H9 (cell line): ENCODE results near the gene ELAVL1. TPM values are rescaled to one million over a fixed set of nuclear protein-coding genes. Genes with fewer than 3 reads are reported as not detected.

Experiments
- DNase-seq: peaks from one replicate; pipeline ENCODE4 v3.0.0-alpha.2; 2017
- H2AFZ ChIP-seq: one replicate; pipeline ENCODE4 v1.6.1; 2013; ENCODE audit warnings: mild to moderate bottlenecking, low read length, control low read depth, moderate library complexity
- H2AK5ac ChIP-seq: 2 replicates; pipeline ENCODE4 v1.6.1; 2013; ENCODE audit warnings: low read length, control low read depth, mixed read lengths; ENCODE audit not compliant: insufficient read length
- H2BK120ac ChIP-seq: one replicate; pipeline ENCODE4 v1.6.1; 2013; ENCODE audit warnings: low read depth, mild to moderate bottlenecking, low read length, control low read depth, inconsistent platforms; ENCODE audit not compliant: poor library complexity, severe bottlenecking
- H2BK12ac ChIP-seq: 2 replicates; pipeline ENCODE4 v1.6.1; 2013; ENCODE audit warnings: low read length, control low read depth, mixed read lengths, low read depth; ENCODE audit not compliant: insufficient read length
- H2BK15ac ChIP-seq: 2 replicates; pipeline ENCODE4 v1.6.1; 2013; ENCODE audit warnings: low read depth, low read length, control low read depth
- H2BK20ac ChIP-seq: one replicate; pipeline ENCODE4 v1.6.1; 2013; ENCODE audit warnings: low read depth, mild to moderate bottlenecking, low read length, control low read depth, inconsistent platforms; ENCODE audit not compliant: poor library complexity, severe bottlenecking
- H2BK5ac ChIP-seq: 2 replicates; pipeline ENCODE4 v1.6.1; 2013; ENCODE audit warnings: low read length, control low read depth, mixed read lengths; ENCODE audit not compliant: insufficient read length
- H3K14ac ChIP-seq: 2 replicates; pipeline ENCODE4 v1.6.1; 2013; ENCODE audit warnings: low read length, control low read depth; ENCODE audit not compliant: insufficient read depth
- H3K18ac ChIP-seq: 2 replicates; pipeline ENCODE4 v1.6.1; 2013; ENCODE audit warnings: low read depth, mild to moderate bottlenecking, mixed read lengths, low read length, control low read depth; ENCODE audit not compliant: insufficient read length
- H3K23ac ChIP-seq: 2 replicates; pipeline ENCODE4 v1.6.1; 2013; ENCODE audit warnings: low read length, control low read depth, mixed read lengths, low read depth; ENCODE audit not compliant: insufficient read length
- H3K23me2 ChIP-seq: 2 replicates; pipeline ENCODE4 v1.6.1; 2013; ENCODE audit warnings: low read depth, mild to moderate bottlenecking, mixed read lengths, low read length, control low read depth; ENCODE audit not compliant: insufficient read length, poor library complexity, severe bottlenecking
- H3K27ac ChIP-seq: 2 replicates; pipeline ENCODE4 v1.5.1; 2013; ENCODE audit warnings: low read length, control low read depth, mixed read lengths, low read depth; ENCODE audit not compliant: insufficient read length
- H3K27me3 ChIP-seq: 2 replicates; pipeline ENCODE4 v1.6.1; 2013; ENCODE audit warnings: low read length, control low read depth, inconsistent platforms; ENCODE audit not compliant: insufficient read depth
- H3K4ac ChIP-seq: 2 replicates; pipeline ENCODE4 v1.6.1; 2013; ENCODE audit warnings: low read depth, mild to moderate bottlenecking, control low read depth, inconsistent platforms, low read length, moderate library complexity
- H3K4me1 ChIP-seq: 2 replicates; pipeline ENCODE4 v1.6.1; 2013; ENCODE audit warnings: low read length, control low read depth, inconsistent platforms; ENCODE audit not compliant: insufficient read depth
- H3K4me2 ChIP-seq: 2 replicates; pipeline ENCODE4 v1.6.1; 2013; ENCODE audit warnings: low read length, control low read depth, mixed read lengths; ENCODE audit not compliant: insufficient read length, insufficient read depth
- H3K56ac ChIP-seq: 2 replicates; pipeline ENCODE4 v1.6.1; 2013; ENCODE audit warnings: low read depth, mild to moderate bottlenecking, mixed read lengths, low read length, control low read depth; ENCODE audit not compliant: insufficient read length
- H3K79me1 ChIP-seq: 2 replicates; pipeline ENCODE4 v1.6.1; 2013; ENCODE audit warnings: low read depth, mild to moderate bottlenecking, moderate library complexity, low read length, control low read depth, inconsistent platforms; ENCODE audit not compliant: insufficient read depth, poor library complexity, severe bottlenecking
- H3K79me2 ChIP-seq: 2 replicates; pipeline ENCODE4 v1.6.1; 2013; ENCODE audit warnings: low read length, control low read depth, inconsistent platforms; ENCODE audit not compliant: insufficient read depth
- H3K9ac ChIP-seq: 2 replicates; pipeline ENCODE4 v1.6.1; 2013; ENCODE audit warnings: low read length, control low read depth, mixed read lengths; ENCODE audit not compliant: insufficient read length; ENCODE audit errors: extremely low read depth
- H3K9me3 ChIP-seq: one replicate; pipeline ENCODE4 v1.6.1; 2013; ENCODE audit warnings: low read depth, low read length, inconsistent platforms; ENCODE audit not compliant: control insufficient read depth
- H3T11ph ChIP-seq: one replicate; pipeline ENCODE4 v1.6.1; 2013; ENCODE audit warnings: mild to moderate bottlenecking, low read length, control low read depth, inconsistent platforms
- H4K20me1 ChIP-seq: one replicate; pipeline ENCODE4 v1.6.1; 2013; ENCODE audit not compliant: control insufficient read depth, insufficient read length, insufficient read depth
- H4K5ac ChIP-seq: 2 replicates; pipeline ENCODE4 v1.6.1; 2013; ENCODE audit warnings: low read depth, mild to moderate bottlenecking, mixed read lengths, low read length, control low read depth; ENCODE audit not compliant: insufficient read length
- H4K8ac ChIP-seq: replicated peaks from 2 replicates; pipeline ENCODE4 v1.6.1; 2013; ENCODE audit warnings: low read length, control low read depth, mixed read lengths, low read depth; ENCODE audit not compliant: insufficient read length
- H4K91ac ChIP-seq: 2 replicates; pipeline ENCODE4 v1.6.1; 2013; ENCODE audit warnings: low read depth, mild to moderate bottlenecking, moderate library complexity, mixed read lengths, low read length, control low read depth; ENCODE audit not compliant: insufficient read length
- H3K27ac Mint-ChIP-seq, 3 experiments: 2 replicates in 2 of 3; 3 replicates in 1 of 3; pipeline ENCODE4 v1.8.0; 2020 to 2021; ENCODE audit warnings: mixed read lengths in 3 of 3, mild to moderate bottlenecking in 1 of 3, moderate library complexity in 1 of 3
- H3K27me3 Mint-ChIP-seq: 2 replicates; pipeline ENCODE4 v1.8.0; 2021; ENCODE audit warnings: low read depth, mild to moderate bottlenecking, moderate library complexity, mixed read lengths
- H3K36me3 Mint-ChIP-seq, 3 experiments: 2 replicates in 2 of 3; 3 replicates in 1 of 3; pipeline ENCODE4 v1.8.0; 2020 to 2021; ENCODE audit warnings: low read depth in 3 of 3, mixed read lengths in 3 of 3; ENCODE audit not compliant: insufficient read depth in 1 of 3
- H3K4me1 Mint-ChIP-seq, 2 experiments: 2 replicates each; pipeline ENCODE4 v1.8.0; 2020; ENCODE audit warnings: mixed read lengths in 2 of 2
- H3K4me3 Mint-ChIP-seq, 2 experiments: 2 replicates in 1 of 2; 3 replicates in 1 of 2; pipeline ENCODE4 v1.8.0; 2020 to 2021; ENCODE audit warnings: mild to moderate bottlenecking in 2 of 2, mixed read lengths in 2 of 2, moderate library complexity in 1 of 2
- H3K9me3 Mint-ChIP-seq, 2 experiments: 2 replicates in 1 of 2; 3 replicates in 1 of 2; pipeline ENCODE4 v1.8.0; 2020; ENCODE audit warnings: mild to moderate bottlenecking in 2 of 2, mixed read lengths in 2 of 2, moderate library complexity in 1 of 2
- CTCF ChIP-seq: fragments of 200-600 bp; sonication (generic); conservative IDR thresholded peaks from 3 replicates; pipeline ENCODE4 v1.8.0; 2021; ENCODE audit warnings: antibody characterized with exemption, mild to moderate bottlenecking
- WGBS: extraction: QIAGEN DNeasy Blood & Tissue Kit; methylation state at CpG from one replicate; pipeline ENCODE4 v1.1.7; 2013; ENCODE audit warnings: missing lambda C conversion rate, low lambda C conversion rate, mixed read lengths; ENCODE audit not compliant: insufficient read length; ENCODE audit errors: extremely low coverage; 5-methylcytosine and 5-hydroxymethylcytosine counted together
- total RNA-seq: library from RNA; stranded (reverse); gene quantifications from 2 replicates; pipeline ENCODE4 v1.2.1, GENCODE V29; 2021

The ELAVL1 gene
- total RNA-seq, 1 experiment from 2014 or later = 149 TPM

DNA sequence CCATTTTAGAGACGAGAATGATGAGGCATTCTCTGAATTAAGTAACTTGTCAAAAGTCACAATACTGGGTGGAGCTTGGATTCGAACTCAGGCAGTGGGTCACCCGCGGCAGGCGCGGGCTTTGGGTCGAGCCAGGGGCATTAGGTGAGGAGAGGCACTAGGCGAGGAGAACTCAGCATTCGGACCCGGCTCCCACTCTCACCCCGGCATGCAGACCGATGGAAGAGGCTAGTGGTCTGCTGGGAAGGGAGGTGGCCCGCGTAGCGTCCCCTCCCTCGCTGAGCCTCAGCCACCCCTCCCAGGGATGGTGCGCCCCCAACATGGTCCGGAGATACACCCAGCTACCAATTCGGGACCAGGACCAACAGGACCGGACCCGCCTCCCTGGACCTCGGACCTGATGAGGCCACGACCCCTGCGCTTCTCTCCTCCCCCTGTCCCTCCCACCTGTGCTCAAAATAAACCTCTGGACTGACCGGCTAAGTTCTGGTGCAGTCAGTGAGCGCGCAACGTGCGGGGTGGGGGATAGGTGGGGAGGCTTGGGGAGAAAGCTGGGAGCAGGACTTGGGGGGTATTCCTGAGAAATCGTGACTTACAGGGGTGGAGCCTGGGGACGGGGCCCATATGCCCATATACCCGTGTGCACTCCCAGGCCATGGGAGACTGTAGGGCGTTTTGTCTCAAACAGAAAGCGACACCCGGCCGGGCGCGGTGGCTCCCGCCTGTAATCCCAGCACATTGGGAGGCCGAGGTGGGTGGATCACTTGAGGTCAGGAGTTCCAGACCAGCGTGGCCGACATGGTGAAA lies 86.6 kb downstream of the ELAVL1 start:
- WGBS = no CpG with 5 or more reads among the region's 42 CpGs
- Histone ChIP-seq H3K79me2 (no peaks in the 10 kb centered on the region), H3K9ac (no peak overlapping the region), H3K79me1 (no peaks in the 10 kb centered on the region), H3K18ac (no peak overlapping the region), H3K27ac (no peak overlapping the region), H2AFZ (no peak overlapping the region), H3K4me2 (peak overlapping the region; percentile 74), H4K8ac (no peak overlapping the region), H4K91ac (no peak overlapping the region), H2BK12ac (no peak overlapping the region), H3K4ac (no peak overlapping the region), H3K9me3 (no peaks in the 10 kb centered on the region), H3K56ac (no peak overlapping the region), H2AK5ac (no peak overlapping the region), H3T11ph (no peak overlapping the region), H3K4me1 (no peaks in the 10 kb centered on the region), H3K14ac (no peak overlapping the region), H3K23me2 (peaks cover 17% of the 10 kb centered on the region), H3K27me3 (peaks cover 16% of the 10 kb centered on the region; the same call in 1 of the 2 replicates), H2BK5ac (no peak overlapping the region), H4K5ac (no peak overlapping the region), H2BK15ac (no peak overlapping the region), H4K20me1 (no peaks in the 10 kb centered on the region), H2BK120ac (no peak overlapping the region), H3K23ac (no peak overlapping the region), H2BK20ac (no peak overlapping the region)
- DNase-seq = no peak
- Mint-ChIP-seq H3K4me3 (peak overlapping the region in 1 of 2 experiments; percentile 84; a peak in 4 of 5 replicates), H3K27me3 (peaks cover 53% of the 10 kb centered on the region), H3K4me1 (peaks cover 20 to 27% of the 10 kb centered on the region in 2 experiments), H3K9me3 (no peaks in the 10 kb centered on the region; a peak in 1 of 5 replicates), H3K27ac (no peak overlapping the region), H3K36me3 (peaks cover 7 to 12% (median 9%) of the 10 kb centered on the region in 3 experiments; a peak in 5 of 7 replicates)
- TF ChIP-seq CTCF = no peak
